ENCODE data around the gene PHTF2.

DNA sequence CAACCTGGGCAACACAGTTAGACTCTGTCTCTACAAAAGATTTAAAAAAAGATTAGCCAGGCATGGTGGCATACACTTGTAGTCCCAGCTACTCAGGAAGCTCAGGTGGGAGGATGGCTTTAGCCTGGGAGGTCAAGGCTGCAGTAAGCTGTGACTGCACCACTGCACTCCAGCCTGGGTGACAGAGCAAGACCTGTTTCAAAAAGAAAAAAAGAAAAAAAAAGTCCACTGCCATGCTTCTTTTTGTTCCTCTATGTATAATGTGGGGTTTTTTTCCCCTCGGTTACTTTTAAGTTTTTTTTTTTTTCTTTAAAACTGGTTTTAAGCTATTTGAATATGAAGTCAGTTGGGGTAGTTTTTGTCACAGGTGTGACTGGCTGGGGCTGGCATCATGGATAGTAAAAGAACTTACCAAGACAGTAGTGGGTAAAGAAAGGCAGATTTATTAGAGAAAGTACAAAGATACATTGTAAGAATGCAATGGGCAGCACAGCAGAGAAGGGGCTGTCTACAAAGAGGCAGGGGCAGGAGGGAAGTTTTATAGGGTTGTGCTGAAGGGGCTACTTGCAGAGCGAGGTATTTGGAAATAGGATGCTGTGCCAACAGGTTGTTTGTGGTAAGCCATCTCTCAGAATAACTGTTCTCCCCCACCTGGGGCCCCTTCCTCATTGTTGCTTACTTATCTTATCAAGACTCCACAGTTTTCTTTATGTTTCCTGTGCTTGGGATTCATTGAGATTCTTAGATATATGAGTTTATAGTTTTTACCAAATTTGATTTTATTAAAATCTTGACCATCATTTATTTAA is 177.3 kb downstream of the PHTF2 start:
- TF ChIP-seq, protein P1, sequence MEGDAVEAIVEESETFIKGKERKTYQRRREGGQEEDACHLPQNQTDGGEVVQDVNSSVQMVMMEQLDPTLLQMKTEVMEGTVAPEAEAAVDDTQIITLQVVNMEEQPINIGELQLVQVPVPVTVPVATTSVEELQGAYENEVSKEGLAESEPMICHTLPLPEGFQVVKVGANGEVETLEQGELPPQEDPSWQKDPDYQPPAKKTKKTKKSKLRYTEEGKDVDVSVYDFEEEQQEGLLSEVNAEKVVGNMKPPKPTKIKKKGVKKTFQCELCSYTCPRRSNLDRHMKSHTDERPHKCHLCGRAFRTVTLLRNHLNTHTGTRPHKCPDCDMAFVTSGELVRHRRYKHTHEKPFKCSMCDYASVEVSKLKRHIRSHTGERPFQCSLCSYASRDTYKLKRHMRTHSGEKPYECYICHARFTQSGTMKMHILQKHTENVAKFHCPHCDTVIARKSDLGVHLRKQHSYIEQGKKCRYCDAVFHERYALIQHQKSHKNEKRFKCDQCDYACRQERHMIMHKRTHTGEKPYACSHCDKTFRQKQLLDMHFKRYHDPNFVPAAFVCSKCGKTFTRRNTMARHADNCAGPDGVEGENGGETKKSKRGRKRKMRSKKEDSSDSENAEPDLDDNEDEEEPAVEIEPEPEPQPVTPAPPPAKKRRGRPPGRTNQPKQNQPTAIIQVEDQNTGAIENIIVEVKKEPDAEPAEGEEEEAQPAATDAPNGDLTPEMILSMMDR (IDR thresholded peaks at IDR 0.05; ENCODE audit: borderline replicate concordance, extremely low read depth, low read length, poor library complexity, severe bottlenecking), result no peak
- no peak for TF ChIP-seq EZH2 (IDR thresholded peaks at IDR 0.05; ENCODE audit: borderline replicate concordance, low read depth, low read length, severe bottlenecking)

All from DND-41 (cell line).